Fibroblast of lung (primary cell): ENCODE measurements around the gene UCP3. TPM values are rescaled to one million over a fixed set of nuclear protein-coding genes. Genes with fewer than 3 reads are reported as not detected.

Source experiments
- DNase-seq, 2 donors: peaks; one replicate each; pipeline versions ENCODE4 v3.0.0 to v3.0.0-alpha.2; 2010; ENCODE audit warnings: low read depth in 2 of 2
- H2AFZ ChIP-seq: 2 replicates; pipeline ENCODE4 v1.5.1; 2012; ENCODE audit warnings: low read length, control low read depth, inconsistent platforms
- H3K27ac ChIP-seq: 2 replicates; pipeline ENCODE4 v1.5.1; 2011; ENCODE audit warnings: low read length, control low read depth; ENCODE audit not compliant: insufficient read depth
- H3K27me3 ChIP-seq: 2 replicates; pipeline ENCODE4 v1.5.1; 2011; ENCODE audit warnings: mild to moderate bottlenecking, low read length; ENCODE audit not compliant: control insufficient read depth, insufficient read depth
- H3K36me3 ChIP-seq: 2 replicates; pipeline ENCODE4 v1.5.1; 2011; ENCODE audit warnings: low read length; ENCODE audit not compliant: control insufficient read depth, insufficient read depth
- H3K4me1 ChIP-seq: 2 replicates; pipeline ENCODE4 v1.5.1; 2011; ENCODE audit warnings: low read length; ENCODE audit not compliant: control insufficient read depth, insufficient read depth; ENCODE audit errors: extremely low read depth
- H3K4me2 ChIP-seq: 2 replicates; pipeline ENCODE4 v1.5.1; 2011; ENCODE audit warnings: low read length, control low read depth; ENCODE audit not compliant: insufficient read depth; ENCODE audit errors: extremely low read depth
- H3K4me3 ChIP-seq, 4 experiments: fragments of 200-600 bp in 1 of 4; sonication (generic) in 1 of 4; replicated peaks in 1 of 4; 2 replicates each; pipeline ENCODE4 v1.5.1; 2011 to 2016; ENCODE audit warnings: low read length in 4 of 4, low read depth in 3 of 4, mild to moderate bottlenecking in 3 of 4, control low read depth in 2 of 4, inconsistent platforms in 1 of 4, mixed read lengths in 1 of 4; ENCODE audit not compliant: insufficient read depth in 1 of 4; ENCODE audit errors: control extremely low read depth in 1 of 4
- H3K79me2 ChIP-seq: 2 replicates; pipeline ENCODE4 v1.5.1; 2012; ENCODE audit warnings: mild to moderate bottlenecking, low read length, inconsistent platforms; ENCODE audit not compliant: control insufficient read depth, insufficient read depth
- H3K9ac ChIP-seq: 2 replicates; pipeline ENCODE4 v1.5.1; 2011; ENCODE audit warnings: mild to moderate bottlenecking, low read length, control low read depth; ENCODE audit not compliant: insufficient read depth
- H3K9me3 ChIP-seq: 2 replicates; pipeline ENCODE4 v1.5.1; 2012; ENCODE audit warnings: low read depth, low read length; ENCODE audit not compliant: control insufficient read depth, insufficient read depth
- H4K20me1 ChIP-seq: 2 replicates; pipeline ENCODE4 v1.5.1; 2011; ENCODE audit warnings: low read length; ENCODE audit not compliant: control insufficient read depth, insufficient read depth; ENCODE audit errors: extremely low read depth
- EZH2 ChIP-seq: IDR thresholded peaks from 2 replicates; pipeline ENCODE4 v1.5.1; 2012; ENCODE audit warnings: low read length, control low read depth, mild to moderate bottlenecking; ENCODE audit errors: missing control alignments
- polyA plus RNA-seq, 2 donors: library from polyadenylated mRNA; depleted of rRNA in 1 of 2; stranded (reverse) in 1 of 2; unstranded in 1 of 2; fragments of >200 nt; gene quantifications; 2 replicates each; pipeline ENCODE4 v1.2.1, GENCODE V29; 2011 to 2012; ENCODE audit warnings: missing spikeins in 1 of 2
- total RNA-seq: library from RNA; depleted of rRNA; stranded (reverse); fragments of >200 nt; gene quantifications from 2 replicates; pipeline ENCODE4 v1.2.1, GENCODE V29; 2014
- TF ChIP-seq, protein P1 (sequence below), 2 donors: IDR thresholded peaks in 1 of 2; conservative IDR thresholded peaks in 1 of 2; 1 replicate in 1 of 2; 2 replicates in 1 of 2; pipeline ENCODE4 v1.5.1; 2011 to 2012; ENCODE audit warnings: low read length in 2 of 2, control low read depth in 1 of 2, inconsistent platforms in 1 of 2, low read depth in 1 of 2, mild to moderate bottlenecking in 1 of 2

UCP3 gene
- total and polyA plus RNA-seq, 2 donors (not counting 1 experiment from before 2014, with no cell fraction given): 0.18 to 0.33 TPM

DNA sequence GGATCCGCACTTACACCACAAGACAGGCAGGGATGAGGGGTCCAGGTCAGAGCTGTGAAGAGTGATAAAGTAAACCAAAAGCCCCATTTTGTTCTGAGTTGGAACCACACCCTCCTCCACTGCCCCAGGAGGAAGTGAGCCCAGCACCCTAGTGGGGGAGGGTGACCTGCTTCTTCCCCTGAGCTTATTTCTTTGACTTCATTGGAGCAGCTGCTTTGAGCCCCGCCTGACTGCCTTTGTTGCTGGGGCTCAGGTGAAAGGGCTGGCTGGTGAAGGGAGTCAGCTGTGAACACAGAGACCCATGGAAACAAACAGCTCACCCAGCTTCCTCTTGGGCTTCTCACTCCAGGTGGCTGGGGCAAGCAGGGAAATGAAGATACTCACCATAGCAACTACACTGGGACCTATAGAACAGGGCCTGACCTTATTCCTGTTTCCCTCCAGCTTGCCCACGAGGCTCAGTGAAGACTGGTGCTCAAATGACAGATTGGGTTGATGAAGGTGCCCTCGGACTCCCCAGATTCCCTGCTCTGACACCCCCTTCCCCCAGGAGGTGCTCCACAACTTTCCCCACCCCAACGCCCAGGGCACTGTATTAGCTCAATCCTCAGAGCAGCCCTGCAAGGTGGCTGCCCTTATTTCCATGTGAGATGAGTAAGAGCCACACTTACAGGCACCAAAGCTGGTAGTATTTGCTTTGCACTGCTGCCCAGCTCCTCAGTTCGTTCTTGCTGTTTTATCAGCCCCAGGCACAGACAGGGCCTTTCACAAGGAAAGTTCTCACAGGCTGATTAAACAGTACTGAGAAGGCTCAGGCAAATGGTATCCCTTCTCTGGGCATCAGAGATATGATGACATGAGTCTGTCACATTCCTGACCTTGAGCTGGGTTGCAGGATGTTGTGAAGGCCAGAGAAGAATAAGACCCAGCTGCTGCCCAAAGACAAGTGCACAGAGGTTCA, 28.6 kb downstream of the UCP3 start:
- Histone ChIP-seq H3K36me3 (no peaks in the 10 kb centered on the region), H3K4me1 (peaks cover 3% of the 10 kb centered on the region), H3K79me2 (no peaks in the 10 kb centered on the region), H3K27me3 (no peaks in the 10 kb centered on the region), H3K9ac (no peak overlapping the region), H3K27ac (no peak overlapping the region), H3K4me3 (no peak overlapping the region), H3K4me2 (no peak overlapping the region), H4K20me1 (no peaks in the 10 kb centered on the region), H3K9me3 (no peaks in the 10 kb centered on the region), H2AFZ (no peak overlapping the region)
- TF ChIP-seq EZH2: no peak
- TF ChIP-seq, protein P1, sequence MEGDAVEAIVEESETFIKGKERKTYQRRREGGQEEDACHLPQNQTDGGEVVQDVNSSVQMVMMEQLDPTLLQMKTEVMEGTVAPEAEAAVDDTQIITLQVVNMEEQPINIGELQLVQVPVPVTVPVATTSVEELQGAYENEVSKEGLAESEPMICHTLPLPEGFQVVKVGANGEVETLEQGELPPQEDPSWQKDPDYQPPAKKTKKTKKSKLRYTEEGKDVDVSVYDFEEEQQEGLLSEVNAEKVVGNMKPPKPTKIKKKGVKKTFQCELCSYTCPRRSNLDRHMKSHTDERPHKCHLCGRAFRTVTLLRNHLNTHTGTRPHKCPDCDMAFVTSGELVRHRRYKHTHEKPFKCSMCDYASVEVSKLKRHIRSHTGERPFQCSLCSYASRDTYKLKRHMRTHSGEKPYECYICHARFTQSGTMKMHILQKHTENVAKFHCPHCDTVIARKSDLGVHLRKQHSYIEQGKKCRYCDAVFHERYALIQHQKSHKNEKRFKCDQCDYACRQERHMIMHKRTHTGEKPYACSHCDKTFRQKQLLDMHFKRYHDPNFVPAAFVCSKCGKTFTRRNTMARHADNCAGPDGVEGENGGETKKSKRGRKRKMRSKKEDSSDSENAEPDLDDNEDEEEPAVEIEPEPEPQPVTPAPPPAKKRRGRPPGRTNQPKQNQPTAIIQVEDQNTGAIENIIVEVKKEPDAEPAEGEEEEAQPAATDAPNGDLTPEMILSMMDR (conservative IDR thresholded peaks at IDR 0.05 in 1 of 2, IDR thresholded peaks at IDR 0.05 in 1 of 2; ENCODE audit: low read depth in 1 of 2, low read length in 2 of 2): no peak
- DNase-seq: peak in 1 of 2 donors; percentile 17

DNA sequence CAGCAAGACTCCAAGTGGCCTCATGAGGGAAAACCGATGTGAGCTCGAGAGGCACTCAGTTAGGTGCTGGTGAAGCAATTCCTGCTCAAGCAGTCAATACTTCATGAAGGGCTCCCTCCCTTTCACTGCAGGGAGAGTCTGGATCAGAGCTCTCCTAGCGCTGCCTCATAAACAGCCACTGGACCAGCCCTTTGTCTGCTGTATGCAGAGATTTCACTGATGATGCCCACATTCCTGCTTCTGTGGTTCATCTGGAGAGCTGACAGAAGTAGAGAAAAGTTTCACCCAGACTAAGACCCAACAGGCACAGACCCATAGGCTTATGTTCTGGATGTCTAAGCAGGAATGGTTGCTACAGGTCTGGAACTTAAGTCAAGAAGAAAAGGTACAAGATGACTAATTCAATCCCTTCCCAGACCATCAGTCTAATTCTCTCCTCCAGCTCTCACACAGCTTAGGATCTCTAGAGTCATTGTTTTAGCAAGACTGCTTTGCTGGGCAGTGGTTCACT, 30.3 kb downstream of the UCP3 start:
- Histone ChIP-seq H3K36me3 (peaks cover 1% of the 10 kb centered on the region), H3K27me3 (no peaks in the 10 kb centered on the region), H3K9me3 (no peaks in the 10 kb centered on the region), H3K79me2 (no peaks in the 10 kb centered on the region), H3K4me1 (peaks cover 8% of the 10 kb centered on the region), H4K20me1 (no peaks in the 10 kb centered on the region), H2AFZ (no peak overlapping the region), H3K4me2 (no peak overlapping the region), H3K27ac (no peak overlapping the region), H3K9ac (no peak overlapping the region), H3K4me3 (no peak overlapping the region)
- TF ChIP-seq, protein P1 (conservative IDR thresholded peaks at IDR 0.05 in 1 of 2, IDR thresholded peaks at IDR 0.05 in 1 of 2; ENCODE audit: low read depth in 1 of 2, low read length in 2 of 2): no peak
- TF ChIP-seq EZH2: no peak
- peak in 1 of 2 donors; percentile 23 for DNase-seq

DNA sequence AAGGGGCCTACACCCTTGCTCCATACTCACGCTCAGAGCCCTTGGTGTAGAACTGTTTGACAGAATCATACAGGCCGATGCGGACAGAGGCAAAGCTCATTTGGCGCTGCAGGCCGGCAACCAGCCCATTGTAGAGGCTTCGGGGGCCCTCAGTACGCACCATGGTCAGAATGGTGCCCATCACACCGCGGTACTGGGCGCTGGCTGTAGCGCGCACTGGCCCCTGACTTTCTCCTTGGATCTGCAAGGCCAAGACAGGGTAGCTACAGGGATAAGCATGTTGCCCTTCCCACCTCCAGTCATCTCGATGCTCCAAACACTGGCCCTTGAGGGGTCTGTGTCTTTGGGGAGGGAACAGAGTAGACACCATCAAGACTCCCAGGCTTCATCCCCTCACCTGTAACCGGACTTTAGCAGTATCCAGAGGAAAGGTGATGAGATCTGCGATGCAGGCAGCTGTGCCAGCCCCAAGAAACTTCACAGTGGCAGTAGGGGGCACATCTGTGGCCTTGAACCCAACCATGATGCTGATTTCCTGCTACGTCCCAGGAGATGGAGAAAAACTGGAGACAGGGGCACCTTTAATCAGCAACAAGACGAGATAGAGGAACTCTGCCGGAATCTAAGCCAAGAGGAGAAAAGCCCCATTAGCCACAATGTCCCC, 30.9 kb downstream of the UCP3 start:
- Histone ChIP-seq H3K9me3 (no peaks in the 10 kb centered on the region), H3K4me1 (peaks cover 7% of the 10 kb centered on the region), H3K79me2 (no peaks in the 10 kb centered on the region), H3K27ac (no peak overlapping the region), H4K20me1 (no peaks in the 10 kb centered on the region), H2AFZ (no peak overlapping the region), H3K4me2 (no peak overlapping the region), H3K27me3 (no peaks in the 10 kb centered on the region), H3K4me3 (no peak overlapping the region), H3K36me3 (peaks cover 1% of the 10 kb centered on the region), H3K9ac (no peak overlapping the region)
- DNase-seq: no peak
- TF ChIP-seq, protein P1 (conservative IDR thresholded peaks at IDR 0.05 in 1 of 2, IDR thresholded peaks at IDR 0.05 in 1 of 2; ENCODE audit: low read depth in 1 of 2, low read length in 2 of 2): no peak
- no peak for TF ChIP-seq EZH2
